GM12878 (cell line): ENCODE results near the gene MSRB2. TPM values are rescaled to one million over a fixed set of nuclear protein-coding genes. Genes with fewer than 3 reads are reported as not detected.

Experiments
- ATAC-seq: fragments of 200-7000 bp; cut with Tn5 transposase; 3 replicates; pipeline ENCODE4 v1.9.1; 2020; ENCODE audit warnings: mild to moderate bottlenecking, moderate library complexity
- BruUV-seq: library from RNA; stranded (reverse); fragments of 400-500 nt; replicated peaks from 2 replicates; lab custom pipeline; 2021; lab: Mats Ljungman, UMichigan
- CTCF ChIA-PET: fragments of 300-600 bp; sonication (Branson Sonifier 250); formaldehyde crosslinking; extraction: SDS; loops from one replicate; lab custom pipeline; 2021; ENCODE audit warnings: inconsistent platforms; lab: Yijun Ruan, JAX
- POLR2A ChIA-PET: fragments of 350-600 bp; formaldehyde crosslinking; extraction: SDS; loops from one replicate; lab custom pipeline; 2021; ENCODE audit warnings: inconsistent platforms; lab: Charles Lee
- RAD21 ChIA-PET: fragments of 300-600 bp; sonication (Branson Sonifier 250); formaldehyde crosslinking; loops from one replicate; lab custom pipeline; 2023; ENCODE audit warnings: antibody characterized with exemption; ENCODE audit not compliant: unreplicated experiment; lab: Charles Lee
- SMC1A ChIA-PET: fragments of 300-600 bp; sonication (Branson Sonifier 250); formaldehyde crosslinking; loops from one replicate; lab custom pipeline; 2023; ENCODE audit not compliant: unreplicated experiment, uncharacterized antibody; lab: Charles Lee
- DNase-seq: peaks from one replicate; pipeline ENCODE4 v3.0.0-alpha.2; 2011; ENCODE audit warnings: low read depth, low spot score
- FAIRE-seq: peaks from 3 replicates; lab custom pipeline; 2011; peaks lifted over from hg19 to GRCh38; lab: Jason Lieb, UNC
- H2AFZ ChIP-seq: 2 replicates; pipeline ENCODE4 v1.6.0; 2011; ENCODE audit warnings: low read depth, low read length, control low read depth; ENCODE audit not compliant: control insufficient read depth
- H3K27ac ChIP-seq: 2 replicates; pipeline ENCODE4 v1.5.1; 2011; ENCODE audit warnings: control low read depth; ENCODE audit not compliant: control insufficient read depth, insufficient read depth
- H3K27me3 ChIP-seq, 2 experiments: replicated peaks in 1 of 2; 2 replicates each; pipeline versions ENCODE4 v1.6.0 to v1.6.1; 2011; ENCODE audit warnings: low read length in 1 of 2; ENCODE audit not compliant: control insufficient read depth in 2 of 2, insufficient read depth in 2 of 2
- H3K36me3 ChIP-seq, 2 experiments: 2 replicates each; pipeline ENCODE4 v1.5.1; 2011; ENCODE audit warnings: low read length in 1 of 2; ENCODE audit not compliant: control insufficient read depth in 2 of 2, insufficient read depth in 2 of 2
- H3K4me1 ChIP-seq: 2 replicates; pipeline ENCODE4 v1.6.1; 2011; ENCODE audit warnings: mild to moderate bottlenecking, low read length, moderate library complexity, mixed read lengths; ENCODE audit not compliant: control insufficient read depth, insufficient read depth
- H3K4me2 ChIP-seq: 2 replicates; pipeline ENCODE4 v1.6.0; 2011; ENCODE audit warnings: control low read depth; ENCODE audit not compliant: control insufficient read depth, insufficient read depth
- H3K4me3 ChIP-seq: fragments of 200-600 bp; sonication (generic); 2 replicates; pipeline ENCODE4 v1.5.1; 2016
- H3K79me2 ChIP-seq: 2 replicates; pipeline ENCODE4 v1.6.0; 2011; ENCODE audit warnings: low read length; ENCODE audit not compliant: control insufficient read depth, insufficient read depth
- H3K9ac ChIP-seq: 2 replicates; pipeline ENCODE4 v1.8.0; 2011; ENCODE audit warnings: low read length, control low read depth, mixed read lengths; ENCODE audit not compliant: control insufficient read depth, insufficient read depth
- H3K9me3 ChIP-seq: replicated peaks from 3 replicates; pipeline ENCODE4 v1.5.1; 2011; ENCODE audit warnings: mild to moderate bottlenecking, low read length; ENCODE audit not compliant: control insufficient read depth, insufficient read depth
- H4K20me1 ChIP-seq: 2 replicates; pipeline ENCODE4 v1.6.0; 2011; ENCODE audit not compliant: control insufficient read depth, insufficient read depth
- ATF2 ChIP-seq: IDR thresholded peaks from 2 replicates; pipeline ENCODE4 v1.6.1; 2012; ENCODE audit warnings: low read length, inconsistent platforms
- POLR2AphosphoS2 ChIP-seq: IDR thresholded peaks from 2 replicates; pipeline ENCODE4 v1.6.1; 2011; ENCODE audit warnings: low read depth, mild to moderate bottlenecking, low read length, improper control_type of control experiment, moderate library complexity
- RAD21 ChIP-seq: IDR thresholded peaks from 2 replicates; pipeline ENCODE4 v1.6.1; 2011; ENCODE audit warnings: mild to moderate bottlenecking, low read depth, low read length, moderate library complexity; ENCODE audit not compliant: insufficient read depth
- RUNX3 ChIP-seq: IDR thresholded peaks from 2 replicates; pipeline ENCODE4 v1.6.1; 2012; ENCODE audit warnings: low read length, inconsistent platforms
- SMAD1 ChIP-seq: fragments of 450-650 bp; IDR thresholded peaks from 2 replicates; pipeline ENCODE4 v1.6.1; 2018; ENCODE audit warnings: mild to moderate bottlenecking, low read depth; ENCODE audit not compliant: partially characterized antibody
- SMARCA5 ChIP-seq: fragments of 450-650 bp; IDR thresholded peaks from 2 replicates; pipeline ENCODE4 v1.6.1; 2017; ENCODE audit warnings: mild to moderate bottlenecking
- USF1 ChIP-seq: IDR thresholded peaks from 2 replicates; pipeline ENCODE4 v1.6.1; 2011; ENCODE audit warnings: borderline replicate concordance, low read depth, mild to moderate bottlenecking, moderate library complexity, mixed read lengths, low read length; ENCODE audit not compliant: insufficient read depth; ENCODE audit errors: extremely low read length
- YBX1 ChIP-seq: fragments of 450-650 bp; IDR thresholded peaks from 2 replicates; pipeline ENCODE4 v1.6.1; 2016; ENCODE audit warnings: antibody characterized with exemption
- ZBTB4 ChIP-seq: fragments of 450-650 bp; formaldehyde crosslinking; IDR thresholded peaks from 2 replicates; pipeline ENCODE4 v1.4.0; 2022; ENCODE audit warnings: mild to moderate bottlenecking, moderate library complexity
- WGBS: methylation state at CpG from one replicate; pipeline ENCODE4 v1.1.6; 2016; ENCODE audit warnings: low lambda C conversion rate; ENCODE audit not compliant: insufficient replicate concordance, insufficient coverage; ENCODE audit errors: missing lambda C conversion rate; 5-methylcytosine and 5-hydroxymethylcytosine counted together
- in situ Hi-C: fragments of 300-500 bp; cut with MboI; formaldehyde crosslinking; loops from 9 replicates; pipeline ENCODE4 v1.14.3; 2018; ENCODE audit warnings: mixed read lengths
- intact Hi-C: fragments of 100-400 bp; cut with micrococcal nuclease; formaldehyde crosslinking; loops from one replicate; pipeline ENCODE4 v1.14.2; 2022; ENCODE audit not compliant: unreplicated experiment
- polyA plus RNA-seq, 11 experiments: library from polyadenylated mRNA; depleted of rRNA in 4 of 11; unstranded in 6 of 11; stranded (reverse) in 5 of 11; fragments of >200 nt; fragmentation: Nextera tagmentation in 4 of 11; fragmentation: Illumina TruSeq in 1 of 11; extraction: Ambion mirVana in 4 of 11; extraction: Trizol in 1 of 11; gene quantifications; 1 replicate in 1 of 11; 2 replicates in 10 of 11; pipeline versions ENCODE4 v1.2.1 to v1.2.3, GENCODE V29; 2011 to 2016; ENCODE audit warnings: inconsistent platforms in 2 of 11, missing spikeins in 2 of 11, low read depth in 1 of 11
- total RNA-seq, 4 experiments: library from RNA; depleted of rRNA in 3 of 4; stranded (reverse); fragments of >200 nt in 3 of 4; fragmentation: Illumina TruSeq in 1 of 4; extraction: Trizol in 1 of 4; gene quantifications; 2 replicates each; pipeline versions ENCODE4 v1.2.1 to v1.2.3, GENCODE V29; 2013 to 2021
- TF ChIP-seq, protein P1 (sequence below): IDR thresholded peaks from 2 replicates; pipeline ENCODE4 v1.6.1; 2012; ENCODE audit warnings: low read depth, low read length, improper control_type of control experiment

The MSRB2 gene
- total and polyA plus RNA-seq, 10 of the 15 experiments (the other 5 are each of a cell fraction or from before 2014, with no cell fraction given), result 1.5 to 18.6 (median 6.2) TPM

DNA sequence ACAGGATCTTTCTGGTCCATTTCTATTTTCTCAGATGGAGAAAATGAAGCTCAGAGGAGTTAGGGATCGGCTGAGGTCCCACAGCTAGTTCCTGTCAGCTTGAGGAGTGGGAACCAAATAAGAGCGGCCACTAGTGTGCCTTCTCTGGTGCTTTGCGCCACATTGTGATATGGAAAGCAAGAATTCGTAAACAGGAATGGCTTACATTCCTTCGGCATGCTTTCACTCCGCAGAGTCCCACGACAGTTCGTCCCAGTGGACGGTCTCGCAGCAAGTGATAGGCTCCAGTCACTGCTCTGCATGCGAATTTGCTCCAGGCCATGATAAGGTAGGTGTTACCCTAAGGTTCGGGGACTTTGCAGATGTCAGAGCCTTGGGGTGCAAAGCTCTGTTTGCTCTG, 55.2 kb downstream of the MSRB2 start:
- no peak overlapping the region for H3K4me2 ChIP-seq
- no peak overlapping the region for H3K9ac ChIP-seq
- SMC1A ChIA-PET, result no interaction called here
- no TSS peak for BruUV-seq
- no peaks in the 10 kb centered on the region for H3K9me3 ChIP-seq
- no peak for TF ChIP-seq YBX1
- TF ChIP-seq RAD21, result no peak
- TF ChIP-seq POLR2AphosphoS2, result no peak
- TF ChIP-seq SMARCA5, result no peak
- no peak for TF ChIP-seq USF1
- H3K4me1 ChIP-seq, result no peaks in the 10 kb centered on the region; the same call in 1 of the 2 replicates
- POLR2A ChIA-PET, result no interaction called here
- in situ Hi-C loops, result no loop called here
- no peak overlapping the region for H2AFZ ChIP-seq
- no peak overlapping the region for H3K4me3 ChIP-seq
- no peak for DNase-seq
- H4K20me1 ChIP-seq, result no peaks in the 10 kb centered on the region
- CTCF ChIA-PET, result no interaction called here
- intact Hi-C loops, result no loop called here
- H3K27me3 ChIP-seq, result no peaks in the 10 kb centered on the region
- no peak overlapping the region for H3K27ac ChIP-seq
- 54% methylated on average over 12 of the region's 12 CpGs for WGBS
- no peaks in the 10 kb centered on the region for H3K36me3 ChIP-seq
- H3K79me2 ChIP-seq, result no peaks in the 10 kb centered on the region
- RAD21 ChIA-PET, result no interaction called here
- no peak for ATAC-seq
- no peak for FAIRE-seq

GRCh38 chr10:23151071-23151470, 55.7 kb downstream of the MSRB2 start:
- Histone ChIP-seq H3K27me3 (no peaks in the 10 kb centered on the region), H3K4me1 (no peaks in the 10 kb centered on the region; the same call in 1 of the 2 replicates), H3K4me2 (no peak overlapping the region), H3K36me3 (no peaks in the 10 kb centered on the region), H4K20me1 (no peaks in the 10 kb centered on the region), H3K79me2 (no peaks in the 10 kb centered on the region), H2AFZ (no peak overlapping the region), H3K4me3 (no peak overlapping the region), H3K27ac (no peak overlapping the region), H3K9ac (no peak overlapping the region), H3K9me3 (no peaks in the 10 kb centered on the region)
- DNase-seq (no peak), FAIRE-seq (no peak), ATAC-seq (no peak)
- 76% methylated on average over 7 of the region's 7 CpGs for WGBS
- in situ Hi-C loops, result no loop called here
- intact Hi-C loops, result no loop called here
- CTCF ChIA-PET, result no interaction called here
- SMC1A ChIA-PET, result no interaction called here
- no TSS peak for BruUV-seq
- POLR2A ChIA-PET, result no interaction called here
- RAD21 ChIA-PET, result no interaction called here
- TF ChIP-seq SMAD1, result no peak
- TF ChIP-seq ZBTB4, result no peak
- TF ChIP-seq RUNX3, result no peak
- TF ChIP-seq, protein P1, sequence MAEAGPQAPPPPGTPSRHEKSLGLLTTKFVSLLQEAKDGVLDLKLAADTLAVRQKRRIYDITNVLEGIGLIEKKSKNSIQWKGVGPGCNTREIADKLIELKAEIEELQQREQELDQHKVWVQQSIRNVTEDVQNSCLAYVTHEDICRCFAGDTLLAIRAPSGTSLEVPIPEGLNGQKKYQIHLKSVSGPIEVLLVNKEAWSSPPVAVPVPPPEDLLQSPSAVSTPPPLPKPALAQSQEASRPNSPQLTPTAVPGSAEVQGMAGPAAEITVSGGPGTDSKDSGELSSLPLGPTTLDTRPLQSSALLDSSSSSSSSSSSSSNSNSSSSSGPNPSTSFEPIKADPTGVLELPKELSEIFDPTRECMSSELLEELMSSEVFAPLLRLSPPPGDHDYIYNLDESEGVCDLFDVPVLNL, result no peak
- TF ChIP-seq ATF2, result no peak
